SKM-1 treated with dmso at 0.1 percent for 144 hours (cell line): ENCODE data around the gene NKX1-2.
"Not testable (repeated sequence)": the region's sequence is repeated elsewhere in the genome, so short reads cannot be mapped to it uniquely, and the experiment has no call there.

ENCODE experiments used
- DNase-seq: peaks from one replicate; lab custom pipeline; 2025; ENCODE audit not compliant: unreplicated experiment; lab: John Stamatoyannopoulos, UW

The NKX1-2 gene

DNA sequence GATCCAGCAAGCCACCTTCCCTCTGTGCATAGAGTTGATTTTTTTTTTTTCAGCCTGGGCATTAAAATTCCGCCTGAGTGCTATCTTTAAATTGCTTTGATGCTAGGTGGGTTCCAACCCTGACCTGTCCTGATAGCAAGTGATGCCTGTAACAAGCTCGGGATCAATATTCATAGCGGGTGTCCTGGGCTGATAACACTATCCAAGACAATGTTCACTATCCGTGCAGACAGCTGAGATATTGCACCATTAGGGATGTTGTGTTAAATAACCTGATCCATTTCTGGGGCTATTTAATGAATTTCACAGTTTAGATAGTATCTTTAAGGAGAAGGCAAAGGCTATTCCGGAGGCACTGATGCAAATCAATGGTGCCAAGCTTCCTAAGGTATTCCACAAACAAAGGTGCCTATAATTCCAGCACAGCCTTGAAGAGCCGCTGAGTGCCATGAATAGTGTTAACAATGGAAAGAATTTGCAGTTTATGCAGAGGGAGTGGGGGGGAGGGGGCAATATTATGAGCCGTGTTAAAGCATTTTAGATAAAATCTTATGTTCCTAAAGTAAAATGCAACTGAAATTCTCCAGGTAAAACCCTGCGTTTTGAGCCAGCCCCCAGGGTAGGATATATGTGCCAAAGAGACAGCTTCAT lies 4.2 kb upstream of the NKX1-2 start:
- no peak for DNase-seq

DNA sequence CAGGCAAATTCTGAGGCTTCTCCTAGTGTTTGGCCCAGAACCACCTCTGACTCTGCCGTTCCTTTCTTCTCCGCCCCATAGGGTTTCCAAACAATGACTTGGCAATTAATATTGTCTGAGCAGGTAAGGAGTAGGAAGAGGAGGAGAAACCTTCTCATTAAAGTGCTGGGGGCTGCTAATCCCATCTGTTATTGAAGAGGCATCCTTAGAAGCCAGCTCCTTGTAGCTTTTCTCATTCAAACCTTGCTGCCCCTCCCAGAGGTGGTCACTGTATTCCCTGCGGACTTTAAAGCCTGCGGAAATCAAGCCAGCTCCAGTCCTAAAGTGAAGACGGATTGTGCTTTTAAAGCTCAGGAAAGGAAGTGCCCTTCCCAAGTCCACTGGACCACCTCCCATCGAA lies 1.4 kb upstream of the NKX1-2 start:
- DNase-seq, result no peak

- no peak for DNase-seq
Observed at GRCh38 chr10:124450783-124451057, 885 bp upstream of the NKX1-2 start.

- no peak for DNase-seq
Observed at GRCh38 chr10:124449170-124450011, 444 bp downstream of the NKX1-2 start.

GRCh38 chr10:124448696-124449169 lies 1.1 kb downstream of the NKX1-2 start:
- no peak for DNase-seq

GRCh38 chr10:124447751-124448466 lies 1.9 kb downstream of the NKX1-2 start:
- DNase-seq, result no peak

DNA sequence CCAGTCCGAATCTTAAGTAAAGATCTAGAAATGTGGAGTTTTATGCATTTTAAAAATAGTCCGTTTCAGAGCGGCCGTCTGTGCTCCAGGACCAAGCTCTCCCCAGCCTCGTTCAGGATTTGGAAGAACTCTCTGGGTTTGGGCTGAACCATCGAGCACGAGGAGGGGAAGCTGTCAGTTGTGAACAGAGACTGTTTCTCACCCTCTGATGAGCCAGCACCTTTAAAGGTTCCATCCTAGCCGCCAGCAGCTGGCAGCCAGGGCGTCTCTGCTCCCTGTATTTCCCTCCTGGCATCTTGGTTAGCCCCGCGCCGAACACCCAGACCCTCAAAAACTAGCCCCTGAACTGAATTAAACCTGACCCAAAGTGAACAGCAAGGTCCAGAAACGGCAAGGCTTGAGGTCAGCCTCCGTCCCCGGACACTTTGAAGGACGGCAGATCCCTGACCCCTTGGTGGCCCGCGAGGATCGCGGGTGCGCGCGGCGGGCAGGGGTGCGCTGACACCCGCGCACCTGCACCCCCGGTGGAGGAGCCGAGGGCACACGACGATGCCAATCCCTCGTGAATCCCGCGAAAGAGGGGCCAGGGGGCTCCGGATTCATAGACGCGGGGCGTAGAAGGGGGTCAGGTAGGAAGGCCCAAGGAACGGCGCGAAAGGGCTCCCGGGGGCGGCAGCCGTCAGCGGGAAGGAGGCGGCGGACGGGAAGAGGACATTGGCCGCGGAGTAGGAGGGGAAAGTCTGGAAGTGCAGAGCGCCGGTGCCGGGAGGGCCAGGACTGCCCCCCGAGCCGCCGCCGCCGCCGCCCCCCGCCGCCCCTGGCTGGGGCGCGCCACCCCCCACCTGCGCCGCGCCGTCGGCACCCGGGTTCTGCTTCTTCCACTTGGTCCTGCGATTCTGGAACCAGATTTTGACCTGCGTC lies 2.7 kb downstream of the NKX1-2 start:
- DNase-seq, result no peak

DNA sequence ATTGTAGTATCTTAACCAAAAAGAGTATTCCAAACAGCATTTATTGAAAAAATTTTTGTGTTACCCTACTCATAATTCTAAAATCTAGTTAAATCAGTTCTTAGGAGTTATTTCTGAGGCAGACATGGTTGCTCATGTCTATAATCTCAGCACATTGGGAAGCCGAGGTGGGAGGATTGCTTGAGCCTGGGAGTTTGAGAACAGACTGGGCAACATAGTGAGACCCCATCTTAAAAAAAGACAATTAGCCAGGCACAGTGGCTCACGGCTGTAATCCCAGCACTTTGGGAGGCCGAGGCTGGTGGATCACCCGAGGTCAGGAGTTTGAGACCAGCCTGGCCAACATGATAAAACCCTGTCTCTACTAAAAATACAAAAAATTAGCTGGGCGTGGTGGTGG lies 8.1 kb downstream of the NKX1-2 start:
- not testable (repeated sequence) for DNase-seq

DNA sequence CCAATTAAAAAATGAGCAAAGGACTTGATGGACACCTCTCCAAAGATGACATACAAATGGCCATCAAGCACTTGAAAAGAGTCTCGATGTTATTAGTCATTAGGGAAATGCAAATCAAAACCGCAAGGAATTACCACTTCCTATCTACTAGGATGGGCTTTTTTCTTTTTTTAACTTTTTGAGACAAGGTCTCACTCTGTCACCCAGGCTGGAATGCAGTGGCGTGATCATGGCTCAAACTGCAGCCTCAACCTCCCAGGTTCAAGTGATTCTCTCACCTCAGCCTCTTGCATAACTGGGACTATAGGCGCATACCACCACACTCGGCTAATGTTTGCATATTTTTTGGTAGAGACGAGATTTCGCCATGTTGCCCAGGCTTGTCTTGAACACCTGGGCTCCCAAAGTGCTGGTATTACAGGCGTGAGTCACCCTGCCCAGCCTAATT lies 13.6 kb downstream of the NKX1-2 start:
- DNase-seq, result no peak

DNA sequence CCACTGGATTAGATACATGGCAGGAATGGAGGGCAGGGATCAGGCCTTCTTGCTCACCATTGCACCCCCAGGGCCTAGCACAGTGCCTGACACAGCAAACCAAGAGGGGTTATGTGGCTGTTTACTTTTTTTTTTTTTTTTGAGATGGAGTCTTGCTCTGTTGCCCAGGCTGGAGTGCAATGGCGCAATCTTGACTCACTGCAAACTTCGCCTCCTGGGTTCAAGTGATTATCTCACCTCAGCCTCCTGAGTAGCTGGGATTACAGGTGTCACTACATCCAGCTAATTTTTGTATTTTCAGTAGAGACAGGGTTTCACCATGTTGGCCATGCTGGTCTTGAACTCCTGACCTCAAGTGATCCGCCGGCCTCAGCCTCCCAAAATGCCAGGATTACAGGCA lies 14.2 kb downstream of the NKX1-2 start:
- DNase-seq, result not testable (repeated sequence)

DNA sequence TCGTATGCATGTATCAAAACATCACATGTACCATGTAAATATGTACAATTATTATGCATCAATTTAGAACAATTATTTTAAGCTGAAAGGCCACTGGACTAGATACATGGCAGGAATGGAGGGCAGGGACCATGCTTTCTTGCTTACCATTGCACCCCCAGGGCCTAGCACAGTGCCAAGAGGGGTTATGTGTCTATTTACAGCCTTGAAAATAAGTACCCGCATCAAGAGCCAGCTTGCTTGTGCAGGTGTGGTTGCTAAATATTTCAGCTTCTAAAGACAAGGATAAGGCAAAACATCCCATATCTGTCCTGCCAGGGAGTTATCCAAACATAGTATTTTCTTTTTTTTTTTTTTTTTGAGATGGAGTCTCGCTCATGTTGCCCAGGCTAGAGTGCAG lies 16.4 kb downstream of the NKX1-2 start:
- DNase-seq, result no peak

DNA sequence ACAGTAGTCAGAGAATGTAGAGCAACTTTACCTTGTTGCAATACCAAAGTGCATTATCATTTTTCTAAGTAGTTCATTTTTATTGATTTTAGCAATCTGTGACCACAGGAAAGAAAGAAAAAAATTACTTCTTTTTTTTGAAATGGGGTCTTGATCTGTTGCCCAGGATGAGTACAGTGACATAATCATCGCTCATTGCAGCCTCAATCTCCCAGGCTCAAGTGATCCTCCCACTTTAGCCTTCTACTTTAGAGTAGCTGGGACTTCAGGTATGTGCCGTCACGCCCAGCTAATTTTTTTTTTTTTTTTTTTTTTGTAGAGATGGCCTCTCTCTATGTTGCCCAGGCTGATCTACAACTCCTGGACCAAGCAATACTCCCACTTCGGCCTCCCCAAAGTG lies 19.8 kb downstream of the NKX1-2 start:
- no peak for DNase-seq

GRCh38 chr10:124429576-124429975 lies 20.3 kb downstream of the NKX1-2 start:
- DNase-seq, result no peak

DNA sequence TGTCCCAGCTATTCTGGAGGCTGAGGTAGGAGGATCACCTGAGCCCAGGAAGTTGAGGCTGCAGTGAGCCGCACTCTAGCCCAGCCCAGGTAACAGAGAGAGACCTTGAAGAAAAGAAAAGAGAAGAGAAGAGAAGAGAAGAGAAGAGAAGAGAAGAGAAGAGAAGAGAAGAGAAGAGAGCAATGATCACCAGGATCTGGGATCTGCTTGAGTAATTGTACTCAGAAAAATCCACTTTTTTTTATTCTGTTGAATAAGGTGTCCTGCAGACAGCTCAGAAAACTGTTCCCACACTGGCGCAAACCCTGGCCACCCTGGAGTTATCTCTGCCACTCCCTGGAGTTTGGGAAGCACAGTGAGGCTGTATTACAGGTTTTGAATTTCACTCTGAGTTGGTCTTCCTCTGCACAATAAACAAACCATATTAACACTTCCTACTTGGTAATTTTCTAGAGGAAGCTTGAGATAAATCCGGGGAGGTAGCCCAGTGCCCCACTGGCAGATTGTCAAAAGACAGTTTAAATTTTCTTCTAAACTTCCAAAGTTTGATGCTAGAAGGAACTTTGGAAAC lies 21.5 kb downstream of the NKX1-2 start:
- no peak for DNase-seq

DNA sequence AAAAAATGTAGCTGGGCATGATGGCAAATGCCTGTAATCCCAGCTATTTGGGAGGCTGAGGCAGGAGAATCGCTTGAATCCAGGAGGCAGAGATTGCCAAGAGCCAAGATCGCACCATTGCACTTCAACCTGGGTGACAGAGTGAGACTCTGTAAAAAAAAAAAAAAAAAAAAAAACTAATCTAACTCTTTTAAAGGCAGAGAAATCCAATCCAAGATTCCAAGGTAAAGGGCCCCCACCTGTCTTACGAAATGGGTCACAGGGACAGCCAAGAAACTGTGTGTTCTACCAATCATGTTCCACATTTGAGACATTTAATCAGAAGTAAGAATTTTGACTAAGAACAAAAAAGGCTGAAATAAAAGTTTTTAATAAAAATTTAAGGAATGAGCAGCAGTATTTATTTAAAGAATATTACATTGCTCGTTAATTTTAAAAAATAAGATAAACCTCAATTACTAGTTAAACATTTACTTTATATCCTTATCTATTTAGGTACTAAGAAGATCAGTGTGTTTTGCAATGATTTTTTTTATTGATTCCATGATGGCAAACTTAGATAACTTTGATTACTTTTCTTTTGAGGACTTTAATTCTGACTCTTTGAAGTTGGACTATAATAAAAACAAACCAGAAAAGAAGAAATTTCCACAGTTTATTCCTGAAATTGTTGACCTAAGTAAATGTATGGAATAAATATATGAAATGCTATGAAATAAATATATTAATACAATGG lies 24.4 kb downstream of the NKX1-2 start:
- no peak for DNase-seq

DNA sequence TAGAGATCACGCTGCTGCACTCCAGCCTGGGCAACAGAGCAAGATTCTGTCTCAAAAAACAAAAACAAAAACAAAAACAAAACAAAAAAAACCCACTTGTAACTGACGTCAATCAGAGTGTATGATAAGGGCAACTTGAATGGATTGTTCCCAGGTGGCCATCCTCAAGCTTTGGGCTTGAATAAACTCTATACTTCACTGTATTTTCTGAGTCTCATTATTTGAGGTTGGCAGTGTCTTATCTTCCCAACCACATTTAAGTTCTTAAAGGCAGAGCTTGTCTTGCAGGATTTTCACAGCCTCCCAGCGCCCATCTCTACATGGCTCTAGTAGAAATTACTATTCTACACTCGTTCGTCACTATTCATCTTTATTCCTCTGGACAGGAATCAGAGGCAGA lies 26.0 kb downstream of the NKX1-2 start:
- no peak for DNase-seq

DNA sequence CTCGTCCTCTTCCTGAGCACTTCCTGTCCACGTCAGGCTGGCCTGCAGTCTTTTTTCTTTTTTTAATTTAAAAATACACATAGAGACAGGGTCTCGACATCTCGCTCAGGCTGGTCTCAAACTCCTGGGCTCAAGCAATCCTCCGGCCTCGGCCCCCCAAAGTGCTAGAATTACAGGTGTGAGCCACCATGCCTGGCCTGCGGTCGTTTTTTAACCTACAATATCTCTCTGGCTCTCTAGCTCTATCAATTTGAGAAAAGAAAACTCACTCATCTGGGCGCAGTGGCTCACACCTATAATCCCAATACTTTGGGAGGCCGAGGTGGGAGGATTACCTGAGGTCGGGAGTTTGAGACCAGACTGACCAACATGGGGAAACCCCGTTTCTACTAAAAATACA lies 27.1 kb downstream of the NKX1-2 start:
- DNase-seq, result no peak

- no peak for DNase-seq
Observed at GRCh38 chr10:124420254-124420653, 29.6 kb downstream of the NKX1-2 start.

- DNase-seq, result no peak
Observed at GRCh38 chr10:124419635-124420034, 30.2 kb downstream of the NKX1-2 start.
